ENCODE measurements around the gene CMTM6. TPM values are rescaled to one million over a fixed set of nuclear protein-coding genes. Genes with fewer than 3 reads are reported as not detected.

Gene CMTM6
- polyA plus RNA-seq, 1 donor (not counting 4 experiments of a cell fraction or from before 2014, with no cell fraction given) = 85.4 TPM

- FAIRE-seq (no peak), DNase-seq (ENCODE audit: low read depth, low spot score) (no peak)
- dilution Hi-C loops (cut with MboI; ENCODE audit: extremely low pct_ligation_motif_present, low sequenced_read_pairs) = no loop called here
Observed at GRCh38 chr3:32499585-32499984, 3.1 kb downstream of the CMTM6 start.

GRCh38 chr3:32498992-32499391 is 3.7 kb downstream of the CMTM6 start:
- H3K27ac ChIP-seq (ENCODE audit: control insufficient read depth, insufficient read depth, low read length) = no peak overlapping the region
- H3K36me3 ChIP-seq (ENCODE audit: control insufficient read depth in 2 of 2, extremely low read depth in 1 of 2, insufficient read depth in 2 of 2, low read length in 2 of 2) = no peaks in the 10 kb centered on the region
- dilution Hi-C loops (cut with MboI; ENCODE audit: extremely low pct_ligation_motif_present, low sequenced_read_pairs) = no loop called here
- no peak overlapping the region for H3K4me3 ChIP-seq (ENCODE audit: control insufficient read depth in 2 of 3, extremely low read depth in 1 of 3, insufficient read depth in 2 of 3, low read depth in 1 of 3, low read length in 3 of 3)
- no peaks in the 10 kb centered on the region for H3K9me1 ChIP-seq (ENCODE audit: control insufficient read depth, extremely low read depth, insufficient read depth, low read length)
- no peak overlapping the region for H3K9ac ChIP-seq (ENCODE audit: control insufficient read depth, extremely low read depth, insufficient read depth, low read length)
- DNase-seq (ENCODE audit: low read depth, low spot score) = no peak
- H2AFZ ChIP-seq (ENCODE audit: control insufficient read depth, low read length) = no peak overlapping the region
- FAIRE-seq = no peak
- H4K20me1 ChIP-seq (ENCODE audit: control insufficient read depth, extremely low read depth, insufficient read depth, low read length) = no peaks in the 10 kb centered on the region
- peaks cover 48% of the 10 kb centered on the region for H3K79me2 ChIP-seq (ENCODE audit: control insufficient read depth, insufficient read depth, low read length)
- no peak overlapping the region for H3K4me2 ChIP-seq (ENCODE audit: control insufficient read depth, extremely low read depth, insufficient read depth, low read depth, low read length)
- H3K9me3 ChIP-seq (ENCODE audit: control insufficient read depth, low read depth, low read length) = no peaks in the 10 kb centered on the region
- H3K4me1 ChIP-seq (ENCODE audit: control insufficient read depth, extremely low read depth, insufficient read depth, low read length) = peaks cover 20% of the 10 kb centered on the region
- H3K27me3 ChIP-seq (ENCODE audit: control insufficient read depth, extremely low read depth, insufficient read depth, low read length) = no peaks in the 10 kb centered on the region
- no peak for TF ChIP-seq EZH2 (IDR thresholded peaks at IDR 0.05; ENCODE audit: low read length)

More at GRCh38 chr3:32499585-32499984, 3.1 kb downstream of the CMTM6 start:
- no peak overlapping the region for H3K27ac ChIP-seq (ENCODE audit: control insufficient read depth, insufficient read depth, low read length)
- no peaks in the 10 kb centered on the region for H3K9me1 ChIP-seq (ENCODE audit: control insufficient read depth, extremely low read depth, insufficient read depth, low read length)
- H2AFZ ChIP-seq (ENCODE audit: control insufficient read depth, low read length) = no peak overlapping the region
- no peak overlapping the region for H3K9ac ChIP-seq (ENCODE audit: control insufficient read depth, extremely low read depth, insufficient read depth, low read length)
- H3K36me3 ChIP-seq (ENCODE audit: control insufficient read depth in 2 of 2, extremely low read depth in 1 of 2, insufficient read depth in 2 of 2, low read length in 2 of 2) = no peaks in the 10 kb centered on the region
- no peak overlapping the region for H3K4me3 ChIP-seq (ENCODE audit: control insufficient read depth in 2 of 3, extremely low read depth in 1 of 3, insufficient read depth in 2 of 3, low read depth in 1 of 3, low read length in 3 of 3)
- no peak overlapping the region for H3K4me2 ChIP-seq (ENCODE audit: control insufficient read depth, extremely low read depth, insufficient read depth, low read depth, low read length)
- no peaks in the 10 kb centered on the region for H3K27me3 ChIP-seq (ENCODE audit: control insufficient read depth, extremely low read depth, insufficient read depth, low read length)
- H3K9me3 ChIP-seq (ENCODE audit: control insufficient read depth, low read depth, low read length) = no peaks in the 10 kb centered on the region
- peaks cover 42% of the 10 kb centered on the region for H3K79me2 ChIP-seq (ENCODE audit: control insufficient read depth, insufficient read depth, low read length)
- peaks cover 17% of the 10 kb centered on the region for H3K4me1 ChIP-seq (ENCODE audit: control insufficient read depth, extremely low read depth, insufficient read depth, low read length)
- no peaks in the 10 kb centered on the region for H4K20me1 ChIP-seq (ENCODE audit: control insufficient read depth, extremely low read depth, insufficient read depth, low read length)
- TF ChIP-seq EZH2 (IDR thresholded peaks at IDR 0.05; ENCODE audit: low read length) (no peak), CTCF (optimal IDR thresholded peaks at IDR 0.05 in 1 of 3, IDR thresholded peaks at IDR 0.05 in 1 of 3, conservative IDR thresholded peaks at IDR 0.05 in 1 of 3; ENCODE audit: extremely low read depth in 1 of 3, insufficient read depth in 2 of 3, low read length in 3 of 3) (no peak)

- H3K9me3 ChIP-seq (ENCODE audit: control insufficient read depth, low read depth, low read length) = no peaks in the 10 kb centered on the region
- H3K79me2 ChIP-seq (ENCODE audit: control insufficient read depth, insufficient read depth, low read length) = peaks cover 55% of the 10 kb centered on the region
- no peak overlapping the region for H2AFZ ChIP-seq (ENCODE audit: control insufficient read depth, low read length)
- no peak overlapping the region for H3K27ac ChIP-seq (ENCODE audit: control insufficient read depth, insufficient read depth, low read length)
- H3K4me2 ChIP-seq (ENCODE audit: control insufficient read depth, extremely low read depth, insufficient read depth, low read depth, low read length) = no peak overlapping the region
- dilution Hi-C loops (cut with MboI; ENCODE audit: extremely low pct_ligation_motif_present, low sequenced_read_pairs) = no loop called here
- TF ChIP-seq CTCF (optimal IDR thresholded peaks at IDR 0.05 in 1 of 3, IDR thresholded peaks at IDR 0.05 in 1 of 3, conservative IDR thresholded peaks at IDR 0.05 in 1 of 3; ENCODE audit: extremely low read depth in 1 of 3, insufficient read depth in 2 of 3, low read length in 3 of 3) (no peak), EZH2 (IDR thresholded peaks at IDR 0.05; ENCODE audit: low read length) (no peak)
- no peak overlapping the region for H3K4me3 ChIP-seq (ENCODE audit: control insufficient read depth in 2 of 3, extremely low read depth in 1 of 3, insufficient read depth in 2 of 3, low read depth in 1 of 3, low read length in 3 of 3)
- no peaks in the 10 kb centered on the region for H3K27me3 ChIP-seq (ENCODE audit: control insufficient read depth, extremely low read depth, insufficient read depth, low read length)
- H3K36me3 ChIP-seq (ENCODE audit: control insufficient read depth in 2 of 2, extremely low read depth in 1 of 2, insufficient read depth in 2 of 2, low read length in 2 of 2) = no peaks in the 10 kb centered on the region
- no peaks in the 10 kb centered on the region for H4K20me1 ChIP-seq (ENCODE audit: control insufficient read depth, extremely low read depth, insufficient read depth, low read length)
- no peaks in the 10 kb centered on the region for H3K9me1 ChIP-seq (ENCODE audit: control insufficient read depth, extremely low read depth, insufficient read depth, low read length)
- H3K9ac ChIP-seq (ENCODE audit: control insufficient read depth, extremely low read depth, insufficient read depth, low read length) = no peak overlapping the region
- no peak for FAIRE-seq
- peaks cover 25% of the 10 kb centered on the region for H3K4me1 ChIP-seq (ENCODE audit: control insufficient read depth, extremely low read depth, insufficient read depth, low read length)
- DNase-seq (ENCODE audit: low read depth, low spot score) = no peak
Observed at GRCh38 chr3:32498252-32498651, 4.4 kb downstream of the CMTM6 start.
